NCI-H82 treated with DMSO at 0.1 percent for 48 hours (cell line): ENCODE results near the gene RTP1.
A peak's percentile ranks its signal among the peaks of the same experiment; 100 is the strongest.
"Not testable (repeated sequence)": the region's sequence is repeated elsewhere in the genome, so short reads cannot be mapped to it uniquely, and the experiment has no call there.

Source experiments
- DNase-seq: peaks from one replicate; lab custom pipeline; 2025; ENCODE audit not compliant: unreplicated experiment; lab: John Stamatoyannopoulos, UW

RTP1 gene, protein sequence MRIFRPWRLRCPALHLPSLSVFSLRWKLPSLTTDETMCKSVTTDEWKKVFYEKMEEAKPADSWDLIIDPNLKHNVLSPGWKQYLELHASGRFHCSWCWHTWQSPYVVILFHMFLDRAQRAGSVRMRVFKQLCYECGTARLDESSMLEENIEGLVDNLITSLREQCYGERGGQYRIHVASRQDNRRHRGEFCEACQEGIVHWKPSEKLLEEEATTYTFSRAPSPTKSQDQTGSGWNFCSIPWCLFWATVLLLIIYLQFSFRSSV

DNA sequence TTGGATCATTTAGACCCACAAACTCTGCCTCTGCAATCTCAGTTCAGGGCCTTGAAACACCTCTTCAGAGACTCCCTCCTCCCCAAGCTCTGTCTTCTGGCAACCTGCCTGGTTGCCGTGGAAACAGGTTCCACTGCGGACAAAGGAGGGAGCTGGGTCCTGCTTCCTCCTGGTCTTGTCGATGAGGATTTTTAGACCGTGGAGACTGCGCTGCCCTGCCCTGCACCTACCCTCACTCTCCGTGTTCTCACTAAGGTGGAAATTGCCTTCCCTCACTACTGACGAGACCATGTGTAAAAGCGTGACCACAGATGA lies at the start of gene RTP1:
Gene RTP1, plus strand, starts transcription at position 152 of the 315 bp plus-strand sequence. Its CDS starts 30 bp downstream, at position 182.
- DNase-seq: no peak

DNA sequence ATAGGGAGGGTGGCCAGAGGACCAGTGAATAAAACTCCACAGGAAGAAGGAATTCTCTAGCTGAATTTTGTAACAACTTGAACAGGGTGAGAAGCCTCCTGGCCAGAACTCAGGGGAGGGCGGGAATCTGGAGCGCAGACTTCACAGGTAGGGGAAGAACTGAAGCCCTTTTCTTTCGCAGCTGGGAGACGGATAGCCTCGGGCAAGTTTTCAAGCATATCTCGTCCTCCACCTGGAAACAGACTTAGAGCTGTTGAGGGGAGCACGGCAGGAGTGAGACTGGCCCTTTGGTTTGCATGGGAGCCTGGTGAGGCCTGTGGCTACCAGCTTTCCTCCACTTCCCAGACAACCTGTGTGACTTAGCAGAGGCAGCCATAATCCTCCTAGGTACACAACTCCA lies 47.1 kb upstream of the RTP1 start:
- DNase-seq: no peak

DNA sequence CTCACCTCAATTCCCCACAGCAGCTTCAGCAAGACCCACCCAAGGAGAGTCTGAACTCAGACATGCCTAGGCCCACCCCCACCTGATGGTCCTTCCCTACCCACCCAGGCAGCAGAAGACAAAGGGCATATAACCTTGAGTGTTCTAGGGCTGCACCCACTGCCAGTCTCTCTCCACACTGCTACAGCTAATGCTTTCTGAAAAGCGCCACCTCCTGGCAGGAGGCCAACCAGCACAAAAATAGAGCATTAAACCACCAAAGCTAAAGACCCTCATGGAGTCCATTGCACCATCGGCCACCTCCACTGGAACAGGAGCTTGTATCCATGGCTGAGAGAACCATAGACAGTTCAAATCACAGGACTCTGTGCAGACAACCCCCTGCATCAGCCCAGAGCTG lies 46.7 kb upstream of the RTP1 start:
- no peak for DNase-seq

DNA sequence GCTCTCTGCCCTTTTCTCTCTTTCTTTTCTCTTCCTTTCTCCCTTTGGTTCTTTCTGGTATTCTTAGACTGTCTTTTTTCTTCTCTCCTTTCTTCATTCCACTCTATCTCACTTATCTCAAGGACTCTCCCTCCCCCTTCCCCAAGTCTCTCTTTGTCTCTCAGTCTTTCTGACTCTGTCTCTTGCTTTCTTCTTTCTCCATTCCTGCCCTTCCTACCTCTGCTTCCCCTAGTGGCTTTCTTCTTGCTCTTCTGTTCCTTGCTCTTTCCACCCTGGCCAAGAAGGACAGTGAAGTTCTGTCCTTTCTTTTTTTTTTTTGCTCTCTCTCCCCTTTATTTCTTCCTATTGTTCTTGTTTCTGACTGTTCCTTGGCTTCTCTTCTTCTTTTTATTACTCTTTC lies 35.7 kb upstream of the RTP1 start:
- no peak for DNase-seq

DNA sequence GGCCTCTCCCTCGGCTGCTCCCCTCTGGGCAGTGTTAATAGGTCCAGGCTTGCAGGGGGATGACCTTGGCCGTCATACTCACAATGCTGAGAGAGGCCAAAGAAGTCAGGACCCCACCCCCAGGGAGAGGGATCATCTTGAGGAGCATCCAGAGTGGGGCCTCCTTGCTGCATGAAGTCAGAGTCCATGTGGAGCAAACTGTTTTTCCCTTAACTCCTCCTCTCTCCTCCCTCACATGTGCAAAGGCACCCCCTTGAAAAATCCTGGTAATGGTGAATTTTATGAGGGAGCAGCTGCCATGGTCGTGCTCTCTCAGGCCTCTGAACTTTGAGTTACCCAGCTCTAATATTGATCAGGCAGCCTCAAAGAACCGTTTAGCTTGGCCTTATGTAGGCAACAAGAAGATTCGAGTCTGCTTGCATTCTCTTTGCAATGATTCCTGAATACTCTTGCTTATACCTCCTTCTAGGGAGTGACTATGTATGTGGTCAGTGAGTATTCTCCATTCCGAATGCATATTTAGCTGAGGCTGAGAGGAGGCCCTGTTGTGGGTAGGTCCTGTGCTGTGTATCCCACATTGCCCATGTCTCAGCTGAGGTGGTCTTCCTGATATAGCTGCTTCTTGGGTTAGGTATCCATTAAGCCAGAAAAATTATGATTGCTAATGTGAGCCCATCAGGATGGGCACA lies 34.9 kb upstream of the RTP1 start:
- DNase-seq: no peak

DNA sequence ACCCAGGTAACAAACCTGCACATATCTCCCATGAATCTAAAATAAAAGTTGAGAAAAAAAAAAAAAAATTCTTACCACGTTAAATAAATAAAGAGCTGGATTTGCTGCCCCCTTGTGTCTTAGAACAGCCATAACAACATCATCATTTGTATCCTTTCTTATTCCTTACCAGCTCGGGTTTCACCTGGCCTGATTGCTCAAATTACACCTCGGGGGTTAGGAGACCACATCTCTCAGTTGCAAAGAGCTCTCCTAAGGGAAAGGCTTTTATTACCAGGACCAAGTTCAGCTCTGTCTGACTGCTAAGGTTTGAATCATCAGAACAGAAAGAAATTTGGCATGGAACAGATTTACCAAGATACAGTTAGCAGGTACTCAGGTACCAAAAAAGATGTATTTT lies 32.1 kb upstream of the RTP1 start:
- peak; percentile 74 for DNase-seq

DNA sequence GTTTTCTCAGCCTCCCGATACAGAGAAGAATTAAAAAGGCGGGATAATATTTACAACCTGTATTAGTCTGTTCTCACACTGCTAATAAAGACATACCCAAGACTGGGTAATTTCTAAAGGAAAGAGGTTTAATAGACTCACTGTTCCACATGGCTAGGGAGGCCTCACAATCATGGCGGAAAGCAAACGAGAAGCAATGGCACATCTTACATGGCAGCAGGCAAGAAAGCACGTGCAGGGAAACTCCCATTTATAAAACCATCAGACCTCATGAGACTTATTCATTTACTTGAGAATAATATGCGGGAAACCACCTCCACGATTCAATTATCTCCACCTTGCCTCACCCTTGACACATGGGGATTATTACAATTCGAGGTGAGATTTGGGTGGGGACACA lies 30.5 kb upstream of the RTP1 start:
- DNase-seq: no peak

DNA sequence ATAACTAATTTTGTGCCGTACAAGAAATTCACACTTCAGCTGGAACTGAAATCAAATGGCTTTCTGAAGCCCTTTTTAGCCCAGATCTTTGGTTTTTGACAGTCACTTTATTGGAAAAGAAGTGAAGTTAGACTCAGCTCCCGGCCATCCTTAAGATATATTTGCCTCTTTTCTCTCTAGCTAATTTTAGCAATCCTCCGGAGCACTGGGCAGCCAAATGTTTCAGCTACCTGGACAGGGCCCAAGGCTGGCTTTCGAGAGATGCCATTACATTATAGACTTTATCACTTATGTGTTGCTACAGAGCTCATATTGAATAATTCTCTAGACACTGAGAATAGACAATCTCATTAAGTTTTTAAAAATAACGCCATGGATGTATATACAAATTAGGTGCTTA lies 29.5 kb upstream of the RTP1 start:
- DNase-seq: no peak

DNA sequence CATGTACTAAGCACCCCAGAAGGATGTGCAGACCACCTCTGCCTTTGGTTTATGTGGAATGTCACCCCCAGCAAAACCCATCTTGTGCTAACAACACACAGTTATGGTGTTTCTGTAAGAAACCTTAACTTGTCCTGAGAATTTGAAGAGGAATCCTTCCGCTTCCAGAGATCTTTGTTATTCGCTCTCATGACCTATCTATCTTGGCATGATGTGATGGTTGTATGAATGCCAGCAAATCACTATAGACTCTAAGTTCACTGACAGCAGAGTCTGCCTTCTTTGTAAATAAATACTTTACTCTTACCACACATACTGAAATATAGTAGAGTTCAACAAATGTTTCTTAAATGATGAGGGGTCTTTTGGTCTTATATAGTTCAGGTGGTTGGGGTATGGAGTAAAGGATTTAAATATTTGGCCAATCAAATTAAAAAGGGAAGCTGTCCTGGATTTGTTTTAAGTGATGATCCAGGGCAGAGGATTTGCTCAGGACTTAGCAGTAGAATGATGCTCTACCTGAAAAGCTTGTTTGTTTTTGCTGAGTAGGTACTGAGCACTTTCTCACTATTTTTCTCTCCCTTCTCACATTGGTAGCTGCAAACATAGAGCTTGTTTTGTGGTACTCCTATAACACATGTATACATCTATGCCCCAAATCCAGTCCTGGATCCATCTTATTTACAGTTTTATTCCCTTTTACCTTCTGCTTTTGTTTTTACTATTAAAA lies 27.9 kb upstream of the RTP1 start:
- DNase-seq: no peak

DNA sequence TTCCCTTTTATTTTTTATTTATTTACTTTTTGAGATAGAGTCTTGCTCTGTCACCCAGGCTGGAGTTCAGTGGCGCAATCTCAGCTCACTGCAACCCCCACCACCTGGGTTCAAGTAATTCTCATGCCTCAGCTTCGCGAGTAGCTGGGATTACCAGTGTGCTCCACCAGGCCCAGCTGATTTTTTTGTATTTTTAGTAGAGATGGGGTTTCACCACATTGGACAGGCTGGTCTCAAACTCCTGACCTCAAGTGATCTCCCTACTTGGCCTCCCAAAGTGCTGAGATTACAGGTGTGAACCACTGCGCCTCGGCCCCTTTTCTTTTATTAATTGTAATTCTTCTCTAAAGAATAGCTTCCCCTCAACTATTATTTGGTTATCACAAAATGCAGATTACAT lies 26.4 kb upstream of the RTP1 start:
- not testable (repeated sequence) for DNase-seq

DNA sequence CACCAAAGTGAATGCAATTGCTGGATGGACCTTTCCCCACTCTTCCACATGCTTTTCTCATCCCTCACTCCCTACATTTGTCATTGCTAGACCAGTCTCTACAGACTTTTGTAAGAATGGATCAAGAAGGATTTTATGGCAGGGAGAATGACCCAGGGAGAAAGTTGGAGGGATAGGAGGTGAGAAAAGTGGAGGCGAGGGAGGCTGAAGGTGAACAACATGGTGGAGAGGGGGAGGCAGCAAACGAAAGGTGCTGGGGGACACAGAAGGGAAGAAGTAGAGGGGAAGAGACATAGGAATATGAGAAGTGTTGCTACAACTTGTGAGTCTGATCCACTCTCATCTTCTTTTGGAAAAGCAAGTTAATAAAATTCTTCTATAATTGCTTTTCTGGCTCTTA lies 24.4 kb upstream of the RTP1 start:
- DNase-seq: no peak

DNA sequence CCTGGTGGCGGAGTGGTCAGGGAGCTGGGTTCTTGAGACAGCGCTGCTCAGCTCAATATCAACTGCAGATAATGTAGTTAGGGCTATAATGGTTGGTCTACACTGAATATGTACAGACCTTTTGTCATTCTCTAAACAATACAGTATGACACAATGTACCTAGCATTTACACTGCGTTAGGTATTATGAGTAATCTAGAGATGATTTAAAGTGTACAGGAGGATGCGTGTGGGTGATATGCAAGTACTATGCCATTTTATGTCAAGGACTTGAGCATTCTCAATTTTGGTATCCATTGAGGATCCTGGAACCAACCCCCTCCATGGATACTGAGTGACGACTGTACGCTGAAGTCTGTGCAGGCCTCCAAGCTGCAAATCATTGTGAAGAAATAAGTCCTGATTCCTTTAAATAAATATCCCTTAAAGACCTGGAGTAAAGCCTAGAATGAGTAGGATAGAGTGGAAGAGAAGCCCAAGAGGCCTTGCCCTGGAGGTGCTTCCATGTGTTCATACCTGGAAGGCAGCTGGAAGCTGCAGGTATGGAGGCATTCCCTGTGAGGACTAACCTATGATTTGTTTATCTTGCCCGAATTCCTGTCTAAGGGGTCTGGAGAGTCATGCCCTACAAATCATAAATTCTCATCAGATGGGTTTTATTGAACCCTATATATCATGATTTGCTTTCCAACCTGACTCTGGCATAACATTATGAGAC lies 15.7 kb upstream of the RTP1 start:
- no peak for DNase-seq

DNA sequence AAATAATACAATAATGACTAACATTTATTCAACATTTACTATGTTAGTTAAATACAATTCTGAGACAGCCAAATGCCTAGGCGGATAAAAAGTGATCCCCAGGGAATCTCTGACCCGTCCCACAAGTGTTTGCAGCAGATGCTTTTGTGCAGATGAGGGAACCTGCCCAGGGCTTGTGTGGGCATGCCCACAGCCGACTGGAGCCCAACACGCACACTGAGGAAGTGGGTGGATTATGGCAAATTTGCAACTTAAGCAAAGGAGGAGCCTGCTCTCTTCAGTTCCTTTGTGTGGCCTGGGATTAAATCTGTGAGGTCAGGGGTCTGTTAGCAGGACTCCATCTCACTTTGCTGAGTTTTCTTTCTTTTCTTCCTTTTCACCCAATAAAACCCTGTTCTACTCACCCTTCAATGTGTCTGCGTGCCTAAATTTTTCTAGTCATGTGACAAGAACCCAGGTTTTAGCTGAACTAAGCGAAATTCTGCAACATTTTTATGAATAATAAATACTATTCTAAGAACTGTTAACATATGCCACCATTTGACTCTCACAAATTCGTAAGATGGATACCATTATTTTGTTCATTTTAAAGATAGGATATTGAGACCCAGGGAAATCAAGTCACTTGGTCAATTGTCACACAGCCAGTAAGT lies 13.9 kb upstream of the RTP1 start:
- no peak for DNase-seq

DNA sequence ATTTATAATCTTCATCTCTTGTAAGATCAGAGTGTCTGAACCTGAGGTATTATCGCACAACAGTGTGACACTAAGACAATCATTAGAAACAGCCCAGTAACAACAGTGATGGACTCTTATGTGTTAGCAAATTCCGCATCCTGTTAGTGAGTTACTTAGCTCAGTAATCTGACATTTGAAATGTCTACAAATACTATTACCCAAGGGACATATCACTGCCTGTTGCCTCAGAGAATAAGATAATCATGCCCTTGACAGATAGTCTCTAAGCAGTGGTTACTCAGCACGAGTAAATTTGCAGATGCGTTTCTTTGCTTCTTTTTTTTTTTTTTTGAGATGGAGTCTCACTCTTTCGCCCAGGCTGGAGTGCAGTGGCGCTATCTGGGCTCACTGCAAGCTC lies 13.4 kb upstream of the RTP1 start:
- no peak for DNase-seq

DNA sequence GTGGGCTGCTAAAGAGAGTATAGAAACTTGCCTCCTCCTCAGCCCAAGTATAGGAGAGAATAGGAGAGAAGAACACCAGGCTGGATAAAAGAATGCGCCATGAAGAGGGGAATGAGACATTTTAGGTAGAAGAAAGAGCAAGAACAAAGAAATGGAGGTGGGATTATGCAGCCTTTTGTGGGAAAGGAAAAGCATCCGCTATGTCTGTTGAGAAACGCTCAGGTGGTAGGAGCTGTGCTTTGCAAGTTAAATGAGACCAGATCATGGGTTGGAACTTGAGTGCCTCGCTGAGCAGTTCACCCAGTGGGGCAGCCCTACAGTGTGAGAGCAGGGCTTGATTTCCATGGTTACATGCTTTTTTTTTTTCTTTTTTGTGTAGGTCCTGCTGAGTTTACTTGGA lies 11.5 kb upstream of the RTP1 start:
- DNase-seq: no peak

DNA sequence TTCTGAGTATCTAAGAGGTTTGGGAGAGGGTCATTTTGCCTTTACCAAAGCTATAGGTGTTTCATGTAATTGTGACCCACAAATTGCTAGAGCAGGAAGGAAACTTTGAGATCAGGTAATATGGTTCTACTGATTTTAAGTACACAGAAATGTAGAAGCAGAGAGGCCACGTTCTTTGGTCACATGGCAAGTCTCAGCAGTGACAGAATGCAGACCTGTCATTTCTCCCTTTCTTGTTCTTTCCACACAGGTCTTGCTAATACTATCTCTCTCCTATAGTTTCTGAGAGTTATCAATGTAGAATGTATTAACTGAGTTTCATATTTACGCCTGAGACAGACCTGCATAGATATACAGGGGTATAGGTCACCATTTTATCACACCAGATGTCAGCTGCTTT lies 10.9 kb upstream of the RTP1 start:
- DNase-seq: no peak

DNA sequence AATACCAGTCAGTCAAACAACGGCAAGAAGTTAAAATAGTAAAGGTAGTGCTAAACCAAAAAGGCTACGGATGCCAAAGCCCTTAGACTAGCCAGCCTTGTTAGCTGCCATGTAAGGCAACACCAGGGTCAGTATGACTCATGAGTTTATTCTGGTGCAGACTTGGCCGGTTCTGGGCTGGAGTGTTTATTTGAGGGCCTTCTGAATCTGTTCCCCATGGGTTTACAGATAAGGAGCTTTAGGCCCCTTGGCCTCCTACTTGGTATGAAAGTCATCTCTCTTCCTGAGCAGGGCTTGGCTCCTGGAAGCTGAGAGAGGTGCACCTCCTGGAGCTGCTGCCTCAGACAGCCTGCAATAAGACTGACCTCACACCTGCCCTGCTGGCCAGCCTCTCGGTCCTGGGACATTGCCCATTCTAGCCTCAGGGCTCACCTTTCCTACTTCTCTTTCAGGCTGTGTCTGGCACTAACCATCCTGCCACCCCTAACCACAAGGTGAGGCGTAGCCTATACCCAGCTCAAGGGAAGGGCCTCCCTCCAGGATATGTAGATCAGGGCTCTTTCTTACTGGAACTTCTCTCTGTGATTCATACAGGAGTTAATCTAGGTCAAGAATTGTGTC lies 10.4 kb upstream of the RTP1 start:
- no peak for DNase-seq

DNA sequence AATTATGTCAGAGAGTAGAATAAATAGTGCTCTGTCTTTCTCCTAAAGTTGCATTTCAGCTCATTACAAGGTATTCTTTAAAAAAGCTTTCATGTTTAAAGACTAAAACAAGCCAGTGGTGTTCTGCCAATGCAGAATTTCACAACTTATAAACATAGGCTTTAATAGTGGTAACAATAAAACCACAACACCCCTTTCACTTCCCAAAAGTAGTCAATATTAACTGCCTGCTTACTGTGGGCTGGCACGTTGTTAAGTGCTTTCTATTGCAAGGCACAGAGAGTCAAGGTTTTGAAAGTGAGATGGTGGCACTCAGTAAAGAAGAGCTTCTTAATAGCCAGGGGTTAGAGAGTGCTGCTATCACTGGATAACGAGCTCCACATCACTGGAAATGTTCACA lies 8.4 kb upstream of the RTP1 start:
- no peak for DNase-seq

DNA sequence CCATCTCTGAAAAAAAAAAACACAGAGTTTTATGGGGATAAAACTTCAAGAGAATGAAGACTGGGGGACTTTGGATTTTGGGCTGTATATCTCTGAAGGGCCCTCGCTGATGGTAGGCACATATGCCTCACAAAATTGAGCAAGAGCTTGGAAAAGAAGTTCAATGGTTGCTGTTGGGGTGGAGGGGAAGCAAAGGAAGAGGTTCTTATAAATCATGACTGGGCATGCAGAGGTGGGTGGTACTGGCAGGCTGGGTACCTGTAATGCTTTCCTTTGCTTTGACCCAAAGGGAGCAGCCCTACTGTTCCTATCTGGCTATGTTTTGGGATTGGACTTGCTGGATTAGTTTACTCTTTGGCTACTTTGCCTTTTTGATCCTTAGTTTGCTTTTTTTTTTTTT lies 6.0 kb upstream of the RTP1 start:
- DNase-seq: no peak

DNA sequence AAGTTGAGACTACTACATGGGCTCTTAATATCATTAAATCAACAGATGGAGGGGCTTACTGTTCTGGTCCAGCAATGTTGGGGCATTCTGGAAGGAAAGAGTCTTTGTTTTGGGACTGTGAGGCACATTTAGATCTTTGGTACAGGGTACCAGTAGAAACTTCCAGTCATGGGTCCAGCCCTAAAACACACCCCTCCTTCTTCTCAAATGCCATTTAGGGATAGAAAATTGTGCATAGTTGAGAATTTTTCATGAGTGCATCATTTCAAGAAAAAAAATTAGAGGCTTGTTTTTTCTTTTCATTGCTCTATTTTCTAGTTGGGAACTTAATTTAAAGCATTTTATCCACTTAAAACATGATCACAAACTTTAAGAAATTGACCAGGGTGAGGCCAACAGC lies 4.1 kb upstream of the RTP1 start:
- no peak for DNase-seq
